Neural cell (in vitro differentiated cells): ENCODE data around the gene FABP1. TPM values are rescaled to one million over a fixed set of nuclear protein-coding genes. Genes with fewer than 3 reads are reported as not detected.

ENCODE experiments used
- H2AFZ ChIP-seq: fragments of 200-600, 300-800 bp; sonication (generic), shearing (Covaris generic); 2 replicates; pipeline ENCODE4 v1.6.0; 2014; ENCODE audit warnings: low read depth, mild to moderate bottlenecking, antibody characterized with exemption, low read length, moderate library complexity
- H3F3A ChIP-seq: fragments of 200-600 bp; shearing (Covaris generic); 2 replicates; pipeline ENCODE4 v1.6.1; 2016; ENCODE audit warnings: mild to moderate bottlenecking, moderate library complexity, mixed read lengths, antibody characterized with exemption, low read length; ENCODE audit not compliant: insufficient read depth, poor library complexity, severe bottlenecking
- H3K27ac ChIP-seq: fragments of 200-600, 300-800 bp; sonication (generic), shearing (Covaris generic); 2 replicates; pipeline ENCODE4 v1.5.1; 2014; ENCODE audit warnings: mild to moderate bottlenecking, low read length, moderate library complexity
- H3K27me3 ChIP-seq: fragments of 300-800, 200-600 bp; sonication (generic), shearing (Covaris generic); 2 replicates; pipeline ENCODE4 v1.6.0; 2014; ENCODE audit warnings: mild to moderate bottlenecking, low read depth, low read length, moderate library complexity; ENCODE audit not compliant: insufficient read depth
- H3K36me3 ChIP-seq: fragments of 300-800, 200-600 bp; sonication (generic), shearing (Covaris generic); 2 replicates; pipeline ENCODE4 v1.5.1; 2014; ENCODE audit warnings: mild to moderate bottlenecking, antibody characterized with exemption, low read length, moderate library complexity; ENCODE audit not compliant: insufficient read depth
- H3K4me2 ChIP-seq: fragments of 300-800, 200-600 bp; sonication (generic), shearing (Covaris generic); 2 replicates; pipeline ENCODE4 v1.6.0; 2014; ENCODE audit warnings: mild to moderate bottlenecking, low read length
- H3K4me3 ChIP-seq: fragments of 300-800, 200-600 bp; sonication (generic), shearing (Covaris generic); 2 replicates; pipeline ENCODE4 v1.5.1; 2014; ENCODE audit warnings: mild to moderate bottlenecking, low read length, moderate library complexity
- H3K79me2 ChIP-seq: fragments of 200-600 bp; shearing (Covaris generic); replicated peaks from 2 replicates; pipeline ENCODE4 v1.6.0; 2014; ENCODE audit warnings: mild to moderate bottlenecking, low read length, moderate library complexity; ENCODE audit not compliant: insufficient read depth
- H3K9ac ChIP-seq: fragments of 300-800, 200-600 bp; sonication (generic), shearing (Covaris generic); 2 replicates; pipeline ENCODE4 v1.6.1; 2016; ENCODE audit warnings: mild to moderate bottlenecking, low read length, mixed read lengths
- H3K9me2 ChIP-seq: fragments of 200-600 bp; shearing (Covaris generic); 2 replicates; pipeline ENCODE4 v1.6.1; 2016; ENCODE audit warnings: mild to moderate bottlenecking, low read length, mixed read lengths; ENCODE audit not compliant: insufficient read depth
- H3K9me3 ChIP-seq: fragments of 200-600, 300-800 bp; sonication (generic), shearing (Covaris generic); 2 replicates; pipeline ENCODE4 v1.6.1; 2016; ENCODE audit warnings: mild to moderate bottlenecking, mixed run types, low read length, moderate library complexity, mixed read lengths
- H4K20me1 ChIP-seq: fragments of 200-600 bp; shearing (Covaris generic); 2 replicates; pipeline ENCODE4 v1.6.1; 2016; ENCODE audit warnings: mild to moderate bottlenecking, mixed run types; ENCODE audit not compliant: insufficient read depth
- EP300 ChIP-seq: fragments of 450-650 bp; conservative IDR thresholded peaks from 2 replicates; pipeline ENCODE4 v1.6.1; 2014; ENCODE audit warnings: antibody characterized with exemption, mild to moderate bottlenecking, moderate library complexity; ENCODE audit not compliant: poor library complexity, severe bottlenecking
- EZH2 ChIP-seq: fragments of 200-600, 300-800 bp; shearing (Covaris generic), sonication (generic); IDR thresholded peaks from 2 replicates; pipeline ENCODE4 v1.6.1; 2014; ENCODE audit warnings: antibody characterized with exemption, low read length, borderline replicate concordance, mild to moderate bottlenecking; ENCODE audit not compliant: insufficient read depth, poor library complexity, severe bottlenecking
- MXI1 ChIP-seq: fragments of 450-650 bp; conservative IDR thresholded peaks from 2 replicates; pipeline ENCODE4 v1.6.1; 2014; ENCODE audit warnings: antibody characterized with exemption, mild to moderate bottlenecking; ENCODE audit not compliant: poor library complexity, severe bottlenecking
- POLR2AphosphoS5 ChIP-seq: IDR thresholded peaks from 2 replicates; pipeline ENCODE4 v1.6.1; 2012
- RAD21 ChIP-seq: fragments of 450-650 bp; conservative IDR thresholded peaks from 2 replicates; pipeline ENCODE4 v1.6.1; 2014; ENCODE audit warnings: antibody characterized with exemption, mild to moderate bottlenecking, moderate library complexity
- SMC3 ChIP-seq: fragments of 450-650 bp; conservative IDR thresholded peaks from 2 replicates; pipeline ENCODE4 v1.6.1; 2014; ENCODE audit warnings: antibody characterized with exemption, mild to moderate bottlenecking, moderate library complexity; ENCODE audit not compliant: poor library complexity
- TAF1 ChIP-seq: IDR thresholded peaks from 2 replicates; pipeline ENCODE4 v1.6.1; 2012; ENCODE audit warnings: low read depth
- polyA plus RNA-seq: library from polyadenylated mRNA; depleted of rRNA; stranded (reverse); fragments of >200 nt; gene quantifications from 2 replicates; pipeline ENCODE4 v1.2.3, GENCODE V29; 2014
- TF ChIP-seq, protein P1 (sequence below): IDR thresholded peaks from 2 replicates; pipeline ENCODE4 v1.6.1; 2012; ENCODE audit warnings: borderline replicate concordance
- TF ChIP-seq, protein P2 (sequence below): fragments of 450-650 bp; IDR thresholded peaks from 2 replicates; pipeline ENCODE4 v1.5.1; 2014; ENCODE audit warnings: antibody characterized with exemption, mild to moderate bottlenecking, moderate library complexity; ENCODE audit not compliant: poor library complexity, severe bottlenecking

FABP1 gene
- polyA plus RNA-seq, 1 donor from 2014 or later = not detected

DNA sequence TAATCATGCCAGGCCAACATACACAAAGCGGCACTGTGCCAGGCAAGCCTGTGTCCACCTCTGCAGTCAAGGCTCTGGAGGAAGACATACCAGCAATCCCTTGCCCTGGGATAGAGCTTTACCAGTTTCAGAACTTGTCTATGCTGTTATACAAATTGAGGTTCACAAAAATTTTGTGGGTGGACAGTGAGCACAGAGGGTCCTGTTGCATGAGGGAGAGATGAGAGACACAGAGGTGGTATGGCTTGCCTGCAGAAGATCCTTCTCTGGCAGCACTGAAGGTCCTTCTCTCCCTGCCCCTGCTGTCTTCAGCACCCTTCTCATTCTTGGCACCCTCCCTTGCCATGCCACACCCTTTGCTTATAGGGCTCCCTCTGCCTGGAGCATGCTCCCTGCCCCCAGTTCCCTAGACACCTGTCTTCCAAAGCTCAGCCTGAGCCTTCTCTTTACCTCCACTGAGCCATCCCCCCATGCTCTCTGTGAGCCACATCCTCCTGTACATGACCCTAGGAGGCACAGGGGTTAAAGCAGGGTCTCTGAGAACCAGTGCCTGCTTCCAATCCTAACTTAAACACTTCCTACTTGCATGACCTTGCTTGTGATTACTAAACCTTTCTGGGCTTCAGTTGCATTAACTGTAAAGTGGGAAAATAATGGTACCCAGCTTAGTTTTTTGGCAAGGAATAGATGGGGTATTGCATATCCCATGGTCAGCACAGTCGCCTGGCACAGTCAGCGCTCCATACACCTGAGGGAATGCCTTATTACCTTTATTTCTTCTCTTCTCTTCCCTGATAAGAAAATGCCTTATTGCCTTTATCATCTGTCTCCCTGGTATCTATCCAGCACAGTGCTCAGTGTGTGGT is 857 bp downstream of the FABP1 start:
- no peaks in the 10 kb centered on the region for H3F3A ChIP-seq
- H3K9me3 ChIP-seq = no peaks in the 10 kb centered on the region
- no peak overlapping the region for H3K4me2 ChIP-seq
- TF ChIP-seq EZH2 (no peak), RAD21 (no peak), EP300 (no peak), POLR2AphosphoS5 (no peak), MXI1 (no peak), TAF1 (no peak), SMC3 (no peak)
- TF ChIP-seq, protein P1, sequence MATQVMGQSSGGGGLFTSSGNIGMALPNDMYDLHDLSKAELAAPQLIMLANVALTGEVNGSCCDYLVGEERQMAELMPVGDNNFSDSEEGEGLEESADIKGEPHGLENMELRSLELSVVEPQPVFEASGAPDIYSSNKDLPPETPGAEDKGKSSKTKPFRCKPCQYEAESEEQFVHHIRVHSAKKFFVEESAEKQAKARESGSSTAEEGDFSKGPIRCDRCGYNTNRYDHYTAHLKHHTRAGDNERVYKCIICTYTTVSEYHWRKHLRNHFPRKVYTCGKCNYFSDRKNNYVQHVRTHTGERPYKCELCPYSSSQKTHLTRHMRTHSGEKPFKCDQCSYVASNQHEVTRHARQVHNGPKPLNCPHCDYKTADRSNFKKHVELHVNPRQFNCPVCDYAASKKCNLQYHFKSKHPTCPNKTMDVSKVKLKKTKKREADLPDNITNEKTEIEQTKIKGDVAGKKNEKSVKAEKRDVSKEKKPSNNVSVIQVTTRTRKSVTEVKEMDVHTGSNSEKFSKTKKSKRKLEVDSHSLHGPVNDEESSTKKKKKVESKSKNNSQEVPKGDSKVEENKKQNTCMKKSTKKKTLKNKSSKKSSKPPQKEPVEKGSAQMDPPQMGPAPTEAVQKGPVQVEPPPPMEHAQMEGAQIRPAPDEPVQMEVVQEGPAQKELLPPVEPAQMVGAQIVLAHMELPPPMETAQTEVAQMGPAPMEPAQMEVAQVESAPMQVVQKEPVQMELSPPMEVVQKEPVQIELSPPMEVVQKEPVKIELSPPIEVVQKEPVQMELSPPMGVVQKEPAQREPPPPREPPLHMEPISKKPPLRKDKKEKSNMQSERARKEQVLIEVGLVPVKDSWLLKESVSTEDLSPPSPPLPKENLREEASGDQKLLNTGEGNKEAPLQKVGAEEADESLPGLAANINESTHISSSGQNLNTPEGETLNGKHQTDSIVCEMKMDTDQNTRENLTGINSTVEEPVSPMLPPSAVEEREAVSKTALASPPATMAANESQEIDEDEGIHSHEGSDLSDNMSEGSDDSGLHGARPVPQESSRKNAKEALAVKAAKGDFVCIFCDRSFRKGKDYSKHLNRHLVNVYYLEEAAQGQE = no peak
- TF ChIP-seq, protein P2, sequence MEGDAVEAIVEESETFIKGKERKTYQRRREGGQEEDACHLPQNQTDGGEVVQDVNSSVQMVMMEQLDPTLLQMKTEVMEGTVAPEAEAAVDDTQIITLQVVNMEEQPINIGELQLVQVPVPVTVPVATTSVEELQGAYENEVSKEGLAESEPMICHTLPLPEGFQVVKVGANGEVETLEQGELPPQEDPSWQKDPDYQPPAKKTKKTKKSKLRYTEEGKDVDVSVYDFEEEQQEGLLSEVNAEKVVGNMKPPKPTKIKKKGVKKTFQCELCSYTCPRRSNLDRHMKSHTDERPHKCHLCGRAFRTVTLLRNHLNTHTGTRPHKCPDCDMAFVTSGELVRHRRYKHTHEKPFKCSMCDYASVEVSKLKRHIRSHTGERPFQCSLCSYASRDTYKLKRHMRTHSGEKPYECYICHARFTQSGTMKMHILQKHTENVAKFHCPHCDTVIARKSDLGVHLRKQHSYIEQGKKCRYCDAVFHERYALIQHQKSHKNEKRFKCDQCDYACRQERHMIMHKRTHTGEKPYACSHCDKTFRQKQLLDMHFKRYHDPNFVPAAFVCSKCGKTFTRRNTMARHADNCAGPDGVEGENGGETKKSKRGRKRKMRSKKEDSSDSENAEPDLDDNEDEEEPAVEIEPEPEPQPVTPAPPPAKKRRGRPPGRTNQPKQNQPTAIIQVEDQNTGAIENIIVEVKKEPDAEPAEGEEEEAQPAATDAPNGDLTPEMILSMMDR = no peak
- H3K27ac ChIP-seq = no peak overlapping the region
- H3K36me3 ChIP-seq = no peaks in the 10 kb centered on the region
- H2AFZ ChIP-seq = no peak overlapping the region
- H3K4me3 ChIP-seq = no peak overlapping the region
- H3K9ac ChIP-seq = no peak overlapping the region
- no peaks in the 10 kb centered on the region for H3K9me2 ChIP-seq
- no peaks in the 10 kb centered on the region for H4K20me1 ChIP-seq
- no peaks in the 10 kb centered on the region for H3K79me2 ChIP-seq
- H3K27me3 ChIP-seq = no peaks in the 10 kb centered on the region

DNA sequence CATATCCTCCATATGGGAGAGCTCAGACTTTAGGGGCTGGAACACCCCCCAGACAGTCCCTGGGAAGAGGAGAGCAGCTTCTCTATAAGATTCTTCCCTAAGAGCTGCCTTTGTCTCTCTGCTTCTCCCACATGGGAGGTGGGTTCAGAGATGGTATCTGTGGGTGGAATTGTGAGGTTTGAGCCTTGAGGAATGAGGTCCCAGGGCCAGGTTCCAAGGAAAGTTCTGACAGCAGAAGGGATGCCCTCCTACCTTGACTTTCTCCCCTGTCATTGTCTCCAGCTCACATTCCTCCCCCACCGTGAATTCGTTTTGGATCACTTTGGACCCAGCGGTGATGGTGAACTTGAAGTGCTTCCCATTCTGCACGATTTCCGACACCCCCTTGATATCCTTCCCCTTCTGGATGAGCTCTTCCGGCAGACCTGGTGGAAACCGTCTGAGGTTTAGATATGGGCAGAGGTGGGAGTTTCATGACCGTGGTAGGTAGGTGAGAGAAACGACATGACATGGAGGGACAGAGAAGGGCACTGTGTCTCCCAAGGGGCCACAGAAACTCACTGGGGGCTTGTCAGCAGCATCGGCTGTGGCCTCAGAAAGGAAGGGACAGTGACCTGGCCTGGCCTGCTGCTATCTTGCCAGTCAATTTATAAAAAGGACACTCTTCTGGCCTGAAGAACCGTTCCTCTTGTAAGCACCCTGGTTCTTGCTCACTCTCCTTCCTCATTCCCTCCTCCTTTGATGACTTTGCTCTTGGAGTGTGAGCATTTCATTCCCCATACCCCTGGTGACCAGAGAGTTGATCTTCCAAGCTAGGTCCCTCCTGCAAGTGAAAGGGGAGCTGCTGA is 1.7 kb downstream of the FABP1 start:
- no peaks in the 10 kb centered on the region for H3K27me3 ChIP-seq
- H3K9ac ChIP-seq = no peak overlapping the region
- H3K9me2 ChIP-seq = no peaks in the 10 kb centered on the region
- no peaks in the 10 kb centered on the region for H4K20me1 ChIP-seq
- TF ChIP-seq POLR2AphosphoS5 (no peak), RAD21 (no peak), MXI1 (no peak), EZH2 (no peak), EP300 (no peak)
- TF ChIP-seq, protein P2 = no peak
- H3K36me3 ChIP-seq = no peaks in the 10 kb centered on the region
- H3K79me2 ChIP-seq = no peaks in the 10 kb centered on the region
- no peak overlapping the region for H3K27ac ChIP-seq
- no peak overlapping the region for H3K4me3 ChIP-seq
- no peaks in the 10 kb centered on the region for H3K9me3 ChIP-seq
- no peaks in the 10 kb centered on the region for H3F3A ChIP-seq
- no peak overlapping the region for H3K4me2 ChIP-seq
- H2AFZ ChIP-seq = no peak overlapping the region
